HG02588 (cell line): ENCODE data around the gene GSG1.
"Not testable (repeated sequence)": the region's sequence is repeated elsewhere in the genome, so short reads cannot be mapped to it uniquely, and the experiment has no call there.

Experiments used
- ATAC-seq: cut with Tn5 transposase; IDR thresholded peaks from one replicate; pipeline ENCODE4 v1.9.1; 2021; ENCODE audit warnings: mild to moderate bottlenecking, moderate library complexity; ENCODE audit not compliant: unreplicated experiment

The GSG1 gene

GRCh38 chr12:13093191-13093847 lies 10.1 kb downstream of the GSG1 start:
- ATAC-seq = no peak

- ATAC-seq = no peak
Observed at GRCh38 chr12:13091832-13092231, 11.6 kb downstream of the GSG1 start.

GRCh38 chr12:13090054-13090453 lies 13.4 kb downstream of the GSG1 start:
- no peak for ATAC-seq

- no peak for ATAC-seq
Observed at GRCh38 chr12:13088496-13088895, 15.0 kb downstream of the GSG1 start.

- ATAC-seq = no peak
Observed at GRCh38 chr12:13087766-13088165, 15.7 kb downstream of the GSG1 start.

GRCh38 chr12:13085968-13086686 lies 17.3 kb downstream of the GSG1 start:
- no peak for ATAC-seq

GRCh38 chr12:13084898-13085640 lies 18.4 kb downstream of the GSG1 start:
- no peak for ATAC-seq

- not testable (repeated sequence) for ATAC-seq
Observed at GRCh38 chr12:13083638-13084037, 19.8 kb downstream of the GSG1 start.

GRCh38 chr12:13082861-13083260 lies 20.6 kb downstream of the GSG1 start:
- ATAC-seq = no peak

GRCh38 chr12:13080266-13080665 lies 23.2 kb downstream of the GSG1 start:
- no peak for ATAC-seq

- no peak for ATAC-seq
Observed at GRCh38 chr12:13079440-13079906, 24.0 kb downstream of the GSG1 start.

- ATAC-seq = no peak
Observed at GRCh38 chr12:13075786-13076570, 27.5 kb downstream of the GSG1 start.

- no peak for ATAC-seq
Observed at GRCh38 chr12:13075118-13075480, 28.4 kb downstream of the GSG1 start.

- ATAC-seq = no peak
Observed at GRCh38 chr12:13074396-13075117, 28.9 kb downstream of the GSG1 start.

- no peak for ATAC-seq
Observed at GRCh38 chr12:13073173-13073572, 30.3 kb downstream of the GSG1 start.

- ATAC-seq = no peak
Observed at GRCh38 chr12:13071305-13072280, 31.9 kb downstream of the GSG1 start.

GRCh38 chr12:13069380-13069779 lies 34.1 kb downstream of the GSG1 start:
- no peak for ATAC-seq

GRCh38 chr12:13067322-13067721 lies 36.1 kb downstream of the GSG1 start:
- no peak for ATAC-seq

- no peak for ATAC-seq
Observed at GRCh38 chr12:13066459-13066858, 37.0 kb downstream of the GSG1 start.
